Astrocyte of the spinal cord (primary cell): Measurements from ENCODE around the gene CRNN.

Source experiments
- DNase-seq: peaks from one replicate; pipeline ENCODE4 v3.0.0; 2011; ENCODE audit warnings: low read depth, low spot score
- H3K4me3 ChIP-seq: 2 replicates; pipeline ENCODE4 v1.5.1; 2011; ENCODE audit warnings: low read depth, mild to moderate bottlenecking, low read length, moderate library complexity
- CTCF ChIP-seq: IDR thresholded peaks from 2 replicates; pipeline ENCODE4 v1.5.1; 2012; ENCODE audit warnings: low read depth, mild to moderate bottlenecking, low read length, inconsistent platforms
- in situ Hi-C: cut with HindIII; loops from 2 replicates; pipeline ENCODE4 v1.10.0; 2017; ENCODE audit warnings: low sequenced_read_pairs

CRNN gene

GRCh38 chr1:152397474-152397873 is 16.6 kb downstream of the CRNN start:
- in situ Hi-C loops = no loop called here
- TF ChIP-seq CTCF = no peak
- DNase-seq = no peak
- H3K4me3 ChIP-seq = no peak overlapping the region

GRCh38 chr1:152394151-152394550 is 19.9 kb downstream of the CRNN start:
- in situ Hi-C loops = no loop called here

GRCh38 chr1:152392909-152393308 is 21.2 kb downstream of the CRNN start:
- DNase-seq = no peak
- no peak for TF ChIP-seq CTCF
- in situ Hi-C loops = no loop called here
- H3K4me3 ChIP-seq = no peak overlapping the region

More at GRCh38 chr1:152394151-152394550, 19.9 kb downstream of the CRNN start:
- TF ChIP-seq CTCF = no peak
- H3K4me3 ChIP-seq = no peak overlapping the region
- DNase-seq = no peak

- in situ Hi-C loops = no loop called here
- no peak for DNase-seq
- no peak for TF ChIP-seq CTCF
- no peak overlapping the region for H3K4me3 ChIP-seq
Observed at GRCh38 chr1:152388889-152389288, 25.2 kb downstream of the CRNN start.

GRCh38 chr1:152386940-152387339 is 27.1 kb downstream of the CRNN start:
- in situ Hi-C loops = no loop called here
- DNase-seq = no peak
- TF ChIP-seq CTCF = no peak
- H3K4me3 ChIP-seq = no peak overlapping the region

GRCh38 chr1:152380932-152381331 is 33.1 kb downstream of the CRNN start:
- DNase-seq = no peak
- in situ Hi-C loops = no loop called here
- no peak for TF ChIP-seq CTCF
- no peak overlapping the region for H3K4me3 ChIP-seq

- H3K4me3 ChIP-seq = no peak overlapping the region
- in situ Hi-C loops = no loop called here
- no peak for TF ChIP-seq CTCF
- DNase-seq = no peak
Observed at GRCh38 chr1:152374451-152374850, 39.6 kb downstream of the CRNN start.
